NCI-H2029 treated with DMSO at 0.1 percent for 48 hours (cell line): Measurements from ENCODE around the gene PSD4.

Source experiments
- DNase-seq: peaks from one replicate; lab custom pipeline; 2025; lab: John Stamatoyannopoulos, UW

Gene PSD4

DNA sequence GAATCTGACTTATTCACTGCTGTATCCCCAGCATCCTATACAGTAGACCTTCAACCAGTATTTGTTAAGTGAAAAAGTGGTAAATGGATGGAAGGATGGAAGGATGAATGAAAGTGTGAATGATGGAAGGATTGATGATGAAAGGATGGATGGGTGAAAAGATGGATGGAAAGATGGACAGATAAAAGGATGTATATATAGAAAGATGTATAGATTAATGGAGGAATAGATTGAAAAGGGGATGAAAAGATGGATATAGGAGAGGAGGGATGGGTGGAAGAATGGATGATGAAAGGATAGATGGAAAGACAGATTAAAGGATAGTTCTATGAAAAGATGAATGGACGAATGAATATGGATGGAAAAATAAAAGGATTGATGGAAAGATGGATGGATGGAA, 50.0 kb downstream of the PSD4 start:
- DNase-seq: no peak

DNA sequence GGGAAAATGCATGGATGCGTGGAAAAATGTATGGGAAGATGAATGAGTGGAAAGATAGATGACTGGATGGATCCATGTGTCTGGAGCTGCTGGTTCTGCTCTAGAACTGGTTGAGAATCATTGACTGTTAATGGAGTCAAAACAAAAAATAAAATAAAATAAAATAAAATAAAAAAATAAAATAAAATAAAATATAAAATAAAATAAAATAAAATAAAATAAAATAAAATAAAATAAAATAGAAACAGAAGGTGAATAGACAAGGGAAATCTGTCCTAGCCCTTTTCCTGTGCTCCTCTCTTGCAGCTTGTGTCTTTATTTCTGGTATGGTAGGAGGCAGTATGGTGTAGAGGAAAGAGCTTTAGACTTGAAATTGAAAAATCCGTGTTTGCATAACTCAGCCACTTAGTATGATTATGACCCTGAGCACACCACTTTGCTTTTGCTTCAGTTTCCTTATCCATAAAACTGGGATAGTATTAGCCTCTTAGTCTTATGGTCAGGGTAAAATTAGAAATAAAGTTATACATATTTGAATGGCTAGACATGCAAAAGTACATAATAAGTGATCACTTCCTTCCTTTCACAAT, 51.0 kb downstream of the PSD4 start:
- no peak for DNase-seq

- peak; percentile 7 for DNase-seq
Measured at GRCh38 chr2:113225263-113226259, 51.8 kb downstream of the PSD4 start.

DNA sequence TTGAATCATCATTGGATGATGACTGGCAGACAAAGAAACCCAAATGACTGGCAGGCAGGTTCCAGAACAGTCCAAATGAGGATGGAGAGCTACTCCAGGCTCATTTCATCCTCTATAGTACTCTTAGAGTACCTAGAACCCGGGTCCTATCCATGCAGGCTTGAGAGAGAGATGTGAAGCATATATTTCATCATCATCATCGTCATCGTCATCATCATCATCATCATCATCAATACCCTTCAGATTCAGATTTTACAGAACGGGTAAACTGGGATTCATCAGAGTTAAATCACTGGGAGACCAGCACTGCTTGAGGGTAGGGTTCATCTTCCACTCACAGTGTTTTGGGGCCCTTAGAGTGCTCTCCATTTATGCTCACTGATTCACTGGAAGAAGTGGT, 52.7 kb downstream of the PSD4 start:
- DNase-seq: no peak

- no peak for DNase-seq
Measured at GRCh38 chr2:113227290-113227689, 53.5 kb downstream of the PSD4 start.

DNA sequence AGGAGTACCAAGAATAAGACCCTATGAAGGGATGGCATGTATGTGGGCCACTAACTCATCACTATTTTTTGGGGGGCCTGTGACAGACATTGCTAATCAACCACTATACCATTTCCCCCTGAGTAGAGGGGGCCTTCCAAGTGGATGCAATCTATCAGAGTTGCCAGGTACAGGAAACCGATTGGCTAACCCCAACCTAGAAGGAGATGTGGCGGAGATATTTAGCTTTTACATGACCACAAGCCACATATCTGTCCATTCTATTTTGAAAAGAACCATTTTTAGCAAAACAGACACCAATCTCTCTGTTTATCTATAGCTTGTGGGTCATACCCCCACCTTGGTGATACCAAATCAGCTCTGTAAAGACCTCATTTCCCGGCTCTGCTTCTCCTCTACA, 53.9 kb downstream of the PSD4 start:
- DNase-seq: no peak

DNA sequence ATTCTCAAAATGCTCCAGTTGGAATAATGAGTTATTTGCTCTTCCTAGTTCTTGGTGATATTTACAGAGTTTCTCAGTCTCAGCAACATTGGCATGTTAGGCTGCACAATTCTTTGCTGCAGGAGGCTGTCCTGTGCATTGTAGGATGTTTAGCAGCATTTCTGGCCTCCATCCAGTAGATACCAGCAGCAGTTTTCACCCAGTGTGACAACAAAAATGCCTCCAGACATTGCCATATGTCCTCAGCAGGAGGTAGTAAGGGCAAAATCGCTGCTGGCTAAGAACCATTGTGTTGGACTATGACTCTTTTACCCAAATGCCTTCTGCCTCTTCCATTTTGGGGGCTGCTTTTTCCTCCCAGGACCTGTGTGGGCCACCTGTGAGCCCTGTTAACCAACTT, 54.6 kb downstream of the PSD4 start:
- no peak for DNase-seq

- no peak for DNase-seq
Measured at GRCh38 chr2:113228991-113229716, 55.4 kb downstream of the PSD4 start.

DNA sequence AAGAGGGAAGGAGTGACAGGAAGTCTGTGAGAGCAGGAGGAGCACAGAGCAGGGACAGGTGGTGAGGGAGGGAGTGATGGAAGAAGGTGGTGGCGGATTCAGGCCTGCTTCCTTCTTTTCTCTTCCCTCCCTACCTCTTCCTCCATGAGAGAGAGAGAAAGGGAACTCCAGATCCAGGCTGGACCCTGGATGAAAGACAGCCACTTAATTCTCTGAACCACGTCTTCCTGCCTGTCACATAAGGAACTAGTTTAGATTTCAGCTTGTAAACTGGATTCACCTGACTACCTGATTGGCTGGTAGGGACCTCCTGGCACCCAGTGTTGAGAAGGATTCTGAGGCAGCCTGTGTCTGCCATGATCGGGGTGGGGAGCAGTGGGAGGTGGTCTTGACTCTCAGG, 56.0 kb downstream of the PSD4 start:
- DNase-seq: no peak

DNA sequence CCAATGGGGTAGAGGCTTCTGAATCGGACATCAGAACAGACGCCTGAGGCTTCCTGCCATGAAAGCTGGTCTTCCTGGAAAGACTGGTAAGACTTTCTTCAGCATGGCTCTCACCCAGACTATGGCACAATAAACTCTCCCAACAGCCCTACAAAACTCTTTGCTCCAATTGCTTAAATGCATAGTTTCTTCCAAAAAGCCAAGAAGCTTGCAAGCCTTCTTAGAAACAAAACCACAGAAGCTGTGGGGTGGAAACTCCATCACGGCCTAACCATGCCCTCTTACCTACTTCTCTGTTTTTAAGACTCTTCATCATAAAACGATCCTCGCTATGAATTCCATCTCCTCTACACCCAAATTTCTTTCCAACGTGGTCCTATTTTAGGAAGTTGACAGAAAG, 56.8 kb downstream of the PSD4 start:
- DNase-seq: no peak

DNA sequence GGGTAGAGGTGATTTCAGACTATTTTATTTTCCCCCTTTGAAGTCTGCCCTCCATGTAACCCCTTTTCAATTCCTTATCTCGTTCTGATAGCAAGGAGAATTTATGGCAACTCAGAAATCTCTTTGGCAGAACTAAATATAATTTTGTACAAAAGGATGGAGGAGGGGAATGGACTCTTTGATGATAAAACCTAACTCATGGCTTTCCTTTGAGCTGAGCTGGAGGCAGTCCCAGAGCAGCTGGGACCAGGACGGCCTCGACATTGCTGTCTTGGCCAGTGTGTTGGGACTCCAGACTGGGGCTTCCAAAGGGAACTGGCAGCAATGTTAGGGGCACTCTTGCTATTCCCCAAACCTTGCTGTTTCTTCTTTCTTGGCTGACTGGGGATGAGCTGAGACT, 57.3 kb downstream of the PSD4 start:
- no peak for DNase-seq

GRCh38 chr2:113232123-113232522, 58.4 kb downstream of the PSD4 start:
- no peak for DNase-seq

GRCh38 chr2:113232740-113233139, 59.0 kb downstream of the PSD4 start:
- no peak for DNase-seq

GRCh38 chr2:113233593-113234550, 60.1 kb downstream of the PSD4 start:
- no peak for DNase-seq

GRCh38 chr2:113234721-113235346, 61.1 kb downstream of the PSD4 start:
- no peak for DNase-seq

DNA sequence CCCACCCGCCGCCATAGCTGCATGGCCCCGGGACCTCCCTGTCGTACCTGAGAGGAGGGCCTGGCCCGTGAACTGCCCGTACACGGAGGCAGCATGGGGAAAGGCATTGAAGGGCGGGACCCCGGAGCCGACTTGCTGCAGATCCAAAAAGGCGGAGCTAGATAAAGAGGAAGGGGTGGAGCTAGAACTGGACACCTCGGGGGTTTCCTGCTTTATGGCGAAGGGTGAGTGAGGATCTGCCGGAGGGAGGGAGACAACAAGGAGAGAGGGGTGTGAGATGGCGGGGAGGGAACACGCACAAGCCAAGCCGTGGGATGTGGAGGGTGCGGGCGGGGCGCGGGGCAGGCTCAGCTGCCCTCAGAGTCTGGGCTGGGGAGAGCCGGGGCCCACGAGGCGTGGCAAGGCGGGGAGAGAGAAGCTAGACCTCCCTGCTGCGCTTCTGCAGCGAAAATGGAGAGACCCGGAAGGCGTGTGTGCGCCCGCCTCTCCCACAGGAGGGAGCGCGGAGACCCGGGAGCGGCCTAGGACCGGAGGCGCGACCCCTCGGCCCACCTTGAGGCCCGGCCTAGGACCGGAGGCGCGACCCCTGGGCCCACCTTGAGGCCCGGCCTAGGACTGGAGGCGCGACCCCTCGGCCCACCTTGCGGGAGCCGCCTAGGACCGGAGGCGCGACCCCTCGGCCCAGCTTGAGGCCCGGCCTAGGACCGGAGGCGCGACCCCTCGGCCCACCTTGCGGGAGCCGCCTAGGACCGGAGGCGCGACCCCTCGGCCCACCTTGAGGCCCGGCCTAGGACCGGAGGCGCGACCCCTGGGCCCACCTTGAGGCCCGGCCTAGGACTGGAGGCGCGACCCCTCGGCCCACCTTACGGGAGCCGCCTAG, 61.8 kb downstream of the PSD4 start:
- peak; percentile 39 for DNase-seq

DNA sequence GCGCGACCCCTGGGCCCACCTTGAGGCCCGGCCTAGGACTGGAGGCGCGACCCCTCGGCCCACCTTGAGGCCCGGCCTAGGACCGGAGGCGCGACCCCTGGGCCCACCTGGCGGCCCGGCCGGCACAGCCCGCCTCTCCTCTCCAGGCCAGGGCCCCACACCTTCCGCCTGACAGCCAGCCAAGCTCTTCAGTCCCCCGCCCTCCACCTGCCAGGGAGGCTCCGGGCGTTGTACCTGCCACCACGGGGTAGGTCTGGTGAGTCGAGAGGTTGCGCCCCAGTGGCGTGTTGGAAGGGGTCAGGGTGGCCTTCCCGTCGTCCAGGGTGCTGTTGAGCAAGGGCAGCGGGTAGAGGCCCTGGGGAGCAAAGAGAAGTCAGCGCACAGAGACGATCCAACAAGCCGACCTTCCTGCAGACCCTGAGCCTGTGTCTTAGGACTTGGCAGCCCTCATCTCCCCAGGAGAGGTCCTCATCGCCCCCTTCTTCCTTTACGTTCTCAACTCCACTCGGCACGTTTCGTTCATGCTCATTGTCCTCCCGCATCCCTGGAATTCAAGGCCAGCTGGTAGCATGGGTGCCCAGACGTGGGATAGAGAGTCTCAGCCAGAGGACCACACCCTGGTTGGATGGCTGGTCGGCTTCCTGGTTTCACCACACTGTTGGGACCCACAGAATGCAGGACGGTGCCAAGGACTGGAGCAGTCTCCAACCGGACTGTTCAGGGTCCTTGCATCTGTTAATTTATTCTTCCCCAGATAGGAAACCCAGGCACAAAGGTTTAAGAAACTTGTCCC, 62.8 kb downstream of the PSD4 start:
- no peak for DNase-seq

DNA sequence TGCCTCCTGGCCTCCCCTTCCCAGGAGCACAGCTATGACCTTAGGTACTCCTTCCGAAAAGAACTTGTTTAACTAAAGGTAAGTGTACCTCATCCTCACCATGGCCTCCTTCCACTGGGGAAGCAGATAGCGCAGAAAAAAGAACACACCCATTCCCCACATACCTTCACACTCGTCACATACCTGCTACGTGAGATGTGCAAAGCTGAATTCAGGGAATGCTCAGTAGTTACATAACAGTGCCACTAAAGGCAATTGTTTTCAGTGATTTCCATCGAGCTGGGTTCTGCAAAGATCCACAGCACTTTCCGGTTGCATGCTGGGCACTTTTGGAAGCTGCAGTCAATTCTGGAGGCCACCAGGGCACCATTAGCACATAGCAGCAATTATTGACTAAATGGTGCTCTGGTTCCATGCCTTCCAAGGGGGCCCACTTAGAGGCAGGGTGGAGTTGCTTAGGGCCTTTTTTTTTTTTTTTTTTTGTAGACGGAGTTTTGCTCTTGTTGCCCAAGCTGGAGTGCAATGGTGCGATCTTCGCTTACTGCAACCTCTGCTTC, 63.9 kb downstream of the PSD4 start:
- DNase-seq: no peak
